Memory B cell (primary cell): ENCODE measurements around the gene STXBP6.

Source experiments
- ATAC-seq: fragments of 150-1000 bp; cut with Tn5 transposase; 2 replicates; pipeline ENCODE4 v1.10.0; 2021; ENCODE audit warnings: low read depth, mild to moderate bottlenecking, moderate library complexity
- DNase-seq, 2 donors: peaks; one replicate each; pipeline ENCODE4 v3.0.0; 2022; ENCODE audit warnings: low spot score in 2 of 2
- H3K27ac Mint-ChIP-seq: one replicate; pipeline ENCODE4 v1.8.0; 2022; ENCODE audit warnings: mild to moderate bottlenecking, moderate library complexity, mixed read lengths
- H3K27me3 Mint-ChIP-seq: one replicate; pipeline ENCODE4 v1.8.0; 2022; ENCODE audit warnings: mixed read lengths
- H3K36me3 Mint-ChIP-seq: one replicate; pipeline ENCODE4 v1.8.0; 2022; ENCODE audit warnings: mild to moderate bottlenecking, mixed read lengths
- H3K4me1 Mint-ChIP-seq: one replicate; pipeline ENCODE4 v1.8.0; 2022; ENCODE audit warnings: mixed read lengths
- H3K4me3 Mint-ChIP-seq: one replicate; pipeline ENCODE4 v1.8.0; 2022; ENCODE audit warnings: mild to moderate bottlenecking, moderate library complexity, mixed read lengths
- H3K9me3 Mint-ChIP-seq: one replicate; pipeline ENCODE4 v1.8.0; 2022; ENCODE audit warnings: mixed read lengths

STXBP6 gene

DNA sequence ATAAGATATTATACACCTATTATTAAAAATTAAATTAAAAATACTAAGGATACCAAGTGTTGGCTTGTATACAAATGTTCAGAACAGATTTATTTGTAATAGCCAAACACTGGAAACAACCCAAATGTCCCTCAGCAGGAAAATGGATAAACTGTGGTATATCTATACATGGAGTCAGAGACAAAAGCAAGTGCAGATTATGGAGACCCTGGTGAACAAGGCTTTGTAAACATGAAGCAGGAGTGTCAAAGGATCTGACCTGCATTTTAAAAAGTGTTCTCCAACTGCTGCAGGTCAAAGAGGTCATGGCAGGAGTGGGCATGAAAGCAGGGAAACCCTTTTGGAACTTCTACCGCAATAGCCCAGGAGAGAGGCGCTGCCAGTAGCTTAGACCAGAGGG lies 181.6 kb downstream of the STXBP6 start:
- no peak for ATAC-seq
- H3K4me3 Mint-ChIP-seq = no peak overlapping the region
- no peak overlapping the region for H3K27ac Mint-ChIP-seq
- peaks cover 4% of the 10 kb centered on the region for H3K4me1 Mint-ChIP-seq
- DNase-seq = no peak
- H3K27me3 Mint-ChIP-seq = peaks cover 4% of the 10 kb centered on the region
- H3K36me3 Mint-ChIP-seq = peaks cover 2% of the 10 kb centered on the region
- H3K9me3 Mint-ChIP-seq = peaks cover 3% of the 10 kb centered on the region

DNA sequence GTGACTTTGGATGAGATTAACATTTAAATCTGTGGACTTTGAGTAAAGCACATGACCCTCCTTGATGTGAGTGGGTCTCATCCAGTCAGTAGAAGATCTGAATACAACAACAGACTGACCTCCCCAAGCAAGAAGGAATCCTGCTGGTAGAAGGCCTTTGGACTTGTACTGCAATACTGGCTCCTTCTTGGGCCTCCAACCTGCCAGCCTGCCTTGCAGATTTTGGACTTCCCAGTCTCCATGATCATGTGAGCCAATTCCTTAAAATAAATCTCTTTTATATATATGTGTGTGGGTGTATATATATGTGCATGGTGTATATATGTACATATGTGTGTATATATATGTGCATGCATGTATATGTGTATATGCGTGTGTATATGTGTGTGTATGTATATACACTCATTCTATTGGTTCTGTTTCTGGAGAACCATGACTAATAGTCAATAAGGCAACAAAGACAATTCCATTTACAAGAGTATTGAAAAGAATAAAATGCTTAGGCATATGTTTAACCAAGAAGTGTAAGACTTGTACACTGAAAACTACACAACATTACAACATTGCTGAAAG lies 183.8 kb downstream of the STXBP6 start:
- DNase-seq = no peak
- H3K27ac Mint-ChIP-seq = no peak overlapping the region
- peaks cover 2% of the 10 kb centered on the region for H3K36me3 Mint-ChIP-seq
- H3K27me3 Mint-ChIP-seq = peaks cover 1% of the 10 kb centered on the region
- peaks cover 3% of the 10 kb centered on the region for H3K9me3 Mint-ChIP-seq
- no peak overlapping the region for H3K4me3 Mint-ChIP-seq
- ATAC-seq = no peak
- H3K4me1 Mint-ChIP-seq = peaks cover 4% of the 10 kb centered on the region

DNA sequence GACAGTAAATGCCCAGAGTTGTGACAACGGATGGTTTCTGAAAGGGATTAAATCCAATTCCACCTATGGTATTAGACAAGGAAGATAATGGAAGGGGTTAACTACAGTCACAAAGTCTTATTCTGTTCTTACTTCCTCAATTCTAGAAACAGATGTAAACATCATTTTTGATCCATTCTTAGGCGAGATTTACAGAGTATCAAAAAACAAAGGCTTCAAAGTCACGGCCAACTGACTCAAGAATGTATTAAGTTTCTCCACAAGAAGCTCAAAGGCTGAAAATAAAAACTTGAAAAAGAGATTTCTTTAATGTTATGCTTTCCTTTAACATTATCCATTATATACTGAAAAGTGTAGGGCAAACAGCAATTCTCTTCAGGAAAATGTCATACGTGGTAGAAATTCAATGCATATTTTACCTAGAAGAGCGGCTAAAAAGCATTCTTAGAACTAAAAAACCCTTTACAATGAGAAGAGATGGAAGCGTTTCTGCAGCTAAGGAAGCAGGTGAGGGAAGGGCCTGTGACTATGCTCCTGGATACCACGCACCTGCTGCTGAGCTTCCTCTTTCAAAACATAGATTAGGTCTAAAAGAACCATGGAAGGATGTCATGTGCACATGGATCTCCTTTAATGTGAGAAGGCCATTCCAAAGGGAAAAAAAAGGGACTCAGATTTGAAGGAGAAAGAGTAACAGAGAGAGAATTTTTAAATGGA lies 185.8 kb downstream of the STXBP6 start:
- Mint-ChIP-seq H3K9me3 (peaks cover 3% of the 10 kb centered on the region), H3K4me3 (no peak overlapping the region), H3K4me1 (peaks cover 4% of the 10 kb centered on the region), H3K27ac (no peak overlapping the region), H3K36me3 (peaks cover 2% of the 10 kb centered on the region), H3K27me3 (no peaks in the 10 kb centered on the region)
- no peak for DNase-seq
- no peak for ATAC-seq

DNA sequence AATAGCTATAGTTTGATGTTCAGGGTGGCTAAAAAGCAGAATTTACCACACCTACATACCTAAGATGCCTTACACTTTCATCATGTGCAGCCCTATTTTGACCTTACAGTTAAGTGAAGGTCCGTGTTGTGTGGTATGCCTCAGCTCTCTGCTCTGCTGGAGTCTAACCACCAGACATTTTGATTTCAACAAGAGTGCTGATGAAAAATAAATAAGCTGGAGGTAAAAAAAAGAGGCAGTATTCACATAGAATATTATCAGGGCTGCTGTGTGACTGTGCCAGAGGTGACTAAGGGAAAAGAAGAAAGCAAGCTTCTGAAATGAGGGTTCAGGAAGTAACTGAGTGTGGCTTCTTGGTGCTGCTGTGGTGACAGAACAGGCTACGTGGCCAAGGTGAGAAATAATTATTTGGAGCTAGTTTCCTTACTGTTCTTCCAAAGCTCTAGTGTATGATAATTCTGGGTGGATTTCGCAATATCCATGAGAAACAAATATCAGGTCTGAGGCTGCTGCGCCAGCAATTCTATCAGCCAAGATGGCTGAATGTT lies 188.8 kb downstream of the STXBP6 start:
- Mint-ChIP-seq H3K9me3 (no peaks in the 10 kb centered on the region), H3K27me3 (peaks cover 3% of the 10 kb centered on the region), H3K27ac (no peak overlapping the region), H3K4me1 (peaks cover 4% of the 10 kb centered on the region), H3K36me3 (peaks cover under 1% of the 10 kb centered on the region), H3K4me3 (no peak overlapping the region)
- DNase-seq (no peak), ATAC-seq (no peak)

DNA sequence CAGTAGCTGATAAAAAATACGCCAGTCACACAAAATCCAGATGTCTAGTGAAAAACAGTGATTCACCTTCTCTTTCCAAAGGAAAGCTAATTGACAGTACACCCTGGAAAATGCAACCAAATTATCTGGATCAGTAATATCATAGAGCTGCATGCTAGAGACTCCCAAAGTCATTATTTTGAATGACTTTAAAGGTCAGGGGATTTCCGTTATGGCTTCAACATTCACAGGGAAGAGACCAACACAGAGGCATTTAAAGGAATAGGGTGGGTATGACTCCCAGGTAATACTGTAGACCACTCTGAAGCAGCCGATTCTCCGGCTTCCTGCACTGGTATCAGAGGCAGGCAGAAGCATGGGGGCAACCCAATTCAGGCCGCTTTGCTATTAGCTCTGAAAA lies 190.4 kb downstream of the STXBP6 start:
- Mint-ChIP-seq H3K27ac (no peak overlapping the region), H3K27me3 (peaks cover 3% of the 10 kb centered on the region), H3K4me3 (no peak overlapping the region)

DNA sequence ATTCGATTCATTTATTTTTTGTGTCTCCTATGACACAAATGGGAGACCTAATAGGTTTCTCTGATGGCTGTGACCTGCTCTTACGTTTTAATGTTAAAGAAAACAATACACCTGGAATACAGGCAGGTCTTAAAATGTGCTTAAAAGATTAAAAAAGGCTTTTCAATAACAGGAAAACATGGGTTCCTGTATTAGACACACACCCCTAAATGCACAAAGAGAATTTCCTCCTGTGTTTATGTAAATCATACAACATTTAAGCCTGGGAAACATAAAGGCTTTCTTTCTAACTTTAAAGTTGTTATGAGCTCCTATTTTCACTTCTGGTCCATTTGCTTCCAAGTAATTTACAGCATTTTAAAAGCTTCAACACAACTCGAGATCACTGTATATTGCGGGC lies 191.3 kb downstream of the STXBP6 start:
- Mint-ChIP-seq H3K4me1 (no peaks in the 10 kb centered on the region), H3K27ac (no peak overlapping the region), H3K27me3 (peaks cover 5% of the 10 kb centered on the region), H3K4me3 (no peak overlapping the region), H3K9me3 (no peaks in the 10 kb centered on the region), H3K36me3 (no peaks in the 10 kb centered on the region)
- no peak for ATAC-seq
- no peak for DNase-seq

More for the DNA sequence above, 190.4 kb downstream of the STXBP6 start:
- ATAC-seq = no peak
- peaks cover 4% of the 10 kb centered on the region for H3K4me1 Mint-ChIP-seq
- no peak for DNase-seq
- no peaks in the 10 kb centered on the region for H3K36me3 Mint-ChIP-seq
- H3K9me3 Mint-ChIP-seq = no peaks in the 10 kb centered on the region

DNA sequence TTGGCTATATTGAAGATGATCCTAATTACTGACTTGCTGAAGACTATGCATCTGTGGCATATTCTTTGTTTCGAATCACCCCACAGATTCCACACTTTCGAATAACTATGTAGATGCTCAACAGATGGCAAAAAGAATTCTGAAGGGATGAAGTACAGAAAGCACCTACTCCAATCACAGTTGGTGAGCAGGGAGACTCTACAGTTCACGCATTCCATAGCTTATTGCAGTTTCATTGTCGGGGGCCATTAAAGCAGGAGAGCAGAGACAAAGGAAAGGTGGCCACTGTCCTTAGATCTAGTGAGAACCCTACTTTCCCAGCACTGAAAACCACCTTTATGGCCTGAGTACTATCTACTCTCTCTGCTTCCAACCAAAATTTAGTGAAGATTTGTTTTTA lies 191.9 kb downstream of the STXBP6 start:
- H3K27me3 Mint-ChIP-seq = peaks cover 5% of the 10 kb centered on the region
- H3K9me3 Mint-ChIP-seq = no peaks in the 10 kb centered on the region
- H3K4me3 Mint-ChIP-seq = no peak overlapping the region
- H3K27ac Mint-ChIP-seq = no peak overlapping the region
- no peaks in the 10 kb centered on the region for H3K36me3 Mint-ChIP-seq
- no peaks in the 10 kb centered on the region for H3K4me1 Mint-ChIP-seq
- DNase-seq (no peak), ATAC-seq (no peak)

DNA sequence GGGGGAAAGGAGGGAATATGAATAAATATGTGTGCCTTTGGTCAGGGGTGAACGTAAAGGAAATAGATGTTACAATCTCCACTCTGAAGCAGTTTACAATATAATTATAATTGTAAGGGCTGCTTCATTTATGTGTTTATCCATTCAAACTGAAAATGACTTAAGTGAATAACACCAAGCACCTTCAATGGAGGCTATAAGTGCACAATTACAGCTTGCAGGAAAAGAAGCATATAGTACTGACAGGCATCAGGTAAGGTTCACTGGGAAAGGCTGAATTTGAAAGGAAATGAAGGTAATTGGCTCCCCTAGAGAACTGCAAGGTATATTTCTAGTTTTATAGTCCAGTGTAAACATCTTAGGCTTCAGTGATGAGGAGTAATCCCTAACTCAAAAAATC lies 192.7 kb downstream of the STXBP6 start:
- H3K9me3 Mint-ChIP-seq = no peaks in the 10 kb centered on the region
- peaks cover 5% of the 10 kb centered on the region for H3K27me3 Mint-ChIP-seq
- no peak overlapping the region for H3K4me3 Mint-ChIP-seq
- ATAC-seq (no peak), DNase-seq (no peak)
- H3K4me1 Mint-ChIP-seq = no peaks in the 10 kb centered on the region
- H3K27ac Mint-ChIP-seq = no peak overlapping the region
- no peaks in the 10 kb centered on the region for H3K36me3 Mint-ChIP-seq

DNA sequence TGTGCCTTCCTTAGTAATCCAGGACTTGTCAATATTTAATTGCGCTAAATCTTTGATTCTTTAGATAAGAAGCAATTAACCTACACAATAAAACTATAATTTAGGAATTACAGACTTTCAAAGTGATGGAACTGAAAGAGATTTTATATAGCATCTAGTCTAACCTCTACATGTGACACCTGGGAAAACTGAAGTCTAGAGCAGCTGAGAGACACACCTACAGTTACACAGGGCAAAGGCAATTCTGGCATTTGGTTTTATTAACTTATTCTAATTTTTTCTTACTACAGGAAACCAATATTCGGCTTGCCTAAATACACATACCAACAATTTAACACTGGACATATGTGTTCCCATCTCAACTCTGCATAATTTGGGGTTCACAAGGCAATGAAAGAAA lies 196.5 kb downstream of the STXBP6 start:
- no peak for ATAC-seq
- no peak overlapping the region for H3K4me3 Mint-ChIP-seq
- no peaks in the 10 kb centered on the region for H3K4me1 Mint-ChIP-seq
- DNase-seq = no peak
- H3K9me3 Mint-ChIP-seq = no peaks in the 10 kb centered on the region
- H3K27ac Mint-ChIP-seq = no peak overlapping the region
- H3K27me3 Mint-ChIP-seq = peaks cover 5% of the 10 kb centered on the region
- no peaks in the 10 kb centered on the region for H3K36me3 Mint-ChIP-seq

DNA sequence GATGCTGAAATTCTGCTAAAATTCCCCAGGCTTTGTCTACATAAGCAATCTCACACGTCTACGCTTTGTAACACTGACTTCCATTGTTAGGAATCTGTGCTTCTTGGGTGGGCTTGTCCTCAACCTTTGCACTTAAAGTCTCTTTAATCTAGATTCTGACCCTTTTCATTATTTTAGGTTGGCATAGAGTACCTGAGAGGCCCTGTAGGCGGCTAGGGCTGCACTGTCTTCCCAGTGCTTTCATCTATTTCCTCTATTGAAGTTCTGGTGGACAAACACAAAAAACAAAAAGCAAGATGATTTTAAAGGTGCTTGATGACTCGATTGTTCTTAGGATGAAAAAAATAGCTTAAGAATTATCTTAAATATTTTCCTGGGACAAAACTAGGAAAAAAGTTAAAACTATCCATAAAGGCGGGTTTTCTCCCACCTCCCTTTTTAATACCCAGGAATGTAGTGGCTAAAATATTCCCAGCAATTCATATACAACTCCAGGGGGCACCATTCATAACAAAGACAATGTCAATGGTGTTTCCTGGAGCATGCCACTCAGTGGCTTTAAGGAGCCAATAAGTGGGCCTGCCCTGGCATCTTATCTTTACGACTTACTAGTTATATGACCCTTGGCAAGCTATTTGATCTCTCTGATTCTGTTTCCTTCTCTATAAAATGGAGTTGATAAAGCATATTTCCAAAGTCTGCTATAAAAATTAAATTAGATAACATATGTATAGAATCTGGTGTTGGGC lies 197.5 kb downstream of the STXBP6 start:
- Mint-ChIP-seq H3K27ac (no peak overlapping the region), H3K4me1 (no peaks in the 10 kb centered on the region), H3K9me3 (no peaks in the 10 kb centered on the region), H3K27me3 (peaks cover 5% of the 10 kb centered on the region), H3K4me3 (no peak overlapping the region), H3K36me3 (no peaks in the 10 kb centered on the region)
- ATAC-seq = no peak
- no peak for DNase-seq

DNA sequence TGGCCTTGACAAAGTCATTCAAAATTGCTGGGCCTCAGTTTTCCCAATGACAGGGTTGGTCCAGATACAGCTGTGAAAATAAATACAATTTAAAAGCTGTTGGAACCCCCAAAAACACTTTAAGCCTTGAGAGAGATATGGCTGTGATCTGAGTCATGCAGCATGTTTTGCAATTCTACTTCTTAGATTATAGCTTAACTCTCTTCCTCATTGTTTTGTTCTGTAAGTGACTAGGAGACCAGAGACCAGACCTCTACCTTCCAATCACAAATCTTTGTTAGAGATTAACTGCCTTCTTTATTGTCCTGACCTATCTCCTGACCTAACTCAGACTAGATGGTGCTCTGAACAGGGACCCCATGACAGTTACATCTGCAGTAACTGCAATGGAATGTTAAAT lies 198.1 kb downstream of the STXBP6 start:
- ATAC-seq (no peak), DNase-seq (no peak)
- no peak overlapping the region for H3K27ac Mint-ChIP-seq
- no peak overlapping the region for H3K4me3 Mint-ChIP-seq
- no peaks in the 10 kb centered on the region for H3K9me3 Mint-ChIP-seq
- no peaks in the 10 kb centered on the region for H3K36me3 Mint-ChIP-seq
- H3K27me3 Mint-ChIP-seq = peaks cover 2% of the 10 kb centered on the region
- no peaks in the 10 kb centered on the region for H3K4me1 Mint-ChIP-seq

DNA sequence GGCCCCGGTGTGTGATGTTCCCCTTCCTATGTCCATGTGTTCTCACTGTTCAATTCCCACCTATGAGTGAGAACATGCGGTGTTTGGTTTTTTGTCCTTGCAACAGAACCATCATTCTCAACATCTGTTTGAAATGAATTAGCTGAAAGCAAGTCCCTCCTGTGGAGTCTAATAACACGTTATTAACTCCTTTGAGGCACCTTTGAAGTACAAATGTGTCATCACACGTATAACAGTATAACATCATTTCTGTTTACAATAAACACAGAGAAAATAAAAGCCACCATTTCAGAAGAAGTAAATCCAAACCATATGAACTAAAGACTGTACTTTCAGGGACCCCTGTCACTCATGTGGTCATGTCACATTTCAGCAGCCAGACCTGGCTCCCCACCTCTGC lies 198.5 kb downstream of the STXBP6 start:
- Mint-ChIP-seq H3K36me3 (no peaks in the 10 kb centered on the region), H3K4me3 (no peak overlapping the region), H3K9me3 (no peaks in the 10 kb centered on the region), H3K4me1 (no peaks in the 10 kb centered on the region), H3K27me3 (peaks cover 1% of the 10 kb centered on the region), H3K27ac (no peak overlapping the region)
- no peak for ATAC-seq
- no peak for DNase-seq

DNA sequence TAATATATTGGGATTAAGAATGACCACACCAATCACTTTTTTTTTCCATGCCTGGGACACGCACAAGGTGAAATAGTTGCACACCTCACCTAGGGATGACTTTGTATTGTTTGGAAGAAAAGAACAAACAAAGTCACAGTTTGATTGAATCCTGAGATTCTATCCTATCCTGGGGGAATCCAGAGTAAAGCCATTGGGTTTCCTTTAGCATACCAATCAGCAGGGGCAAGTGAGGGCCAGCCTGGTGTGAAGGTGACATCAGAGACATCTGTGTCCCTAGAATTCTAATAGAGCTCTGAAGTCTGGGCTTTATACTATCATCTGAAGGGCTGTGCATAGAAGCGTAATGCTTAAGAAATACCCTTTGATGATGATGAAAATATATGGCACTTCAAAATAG lies 199.9 kb downstream of the STXBP6 start:
- H3K36me3 Mint-ChIP-seq = no peaks in the 10 kb centered on the region
- no peaks in the 10 kb centered on the region for H3K4me1 Mint-ChIP-seq
- H3K4me3 Mint-ChIP-seq = no peak overlapping the region
- H3K27ac Mint-ChIP-seq = no peak overlapping the region
- ATAC-seq = no peak
- H3K9me3 Mint-ChIP-seq = no peaks in the 10 kb centered on the region
- no peak for DNase-seq
- peaks cover 1% of the 10 kb centered on the region for H3K27me3 Mint-ChIP-seq

DNA sequence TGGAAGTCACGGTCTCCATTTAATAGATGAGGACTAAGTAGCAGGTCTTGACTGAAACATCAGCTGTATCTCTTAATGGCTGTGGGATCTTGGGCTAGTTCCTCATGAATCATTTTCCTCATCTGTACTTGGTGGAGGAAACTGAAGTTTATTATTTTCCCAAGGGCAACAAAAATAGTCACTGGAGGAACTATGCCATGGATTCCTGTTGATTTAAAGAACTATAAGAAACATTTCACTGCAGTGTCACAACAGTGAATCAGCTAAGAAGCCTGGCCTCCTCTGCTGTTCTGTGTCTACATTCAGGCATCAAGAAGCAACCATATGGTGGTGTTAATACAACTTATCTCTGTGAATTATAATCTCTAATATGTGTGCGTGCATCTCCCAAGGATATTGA lies 200.5 kb downstream of the STXBP6 start:
- DNase-seq = no peak
- Mint-ChIP-seq H3K9me3 (no peaks in the 10 kb centered on the region), H3K36me3 (no peaks in the 10 kb centered on the region), H3K4me3 (no peak overlapping the region), H3K27me3 (peaks cover 2% of the 10 kb centered on the region), H3K4me1 (no peaks in the 10 kb centered on the region), H3K27ac (no peak overlapping the region)
- no peak for ATAC-seq
